ENCODE measurements around the gene TSPAN11.
"Not testable (repeated sequence)": the region's sequence is repeated elsewhere in the genome, so short reads cannot be mapped to it uniquely, and the experiment has no call there.

The TSPAN11 gene

GRCh38 chr12:30926243-30927221 is at the start of gene TSPAN11:
Gene TSPAN11, plus strand, starts transcription at chr12:30926748. Its CDS starts 27,244 bp downstream, at chr12:30953992.
- H3K9me3 Mint-ChIP-seq: no peaks in the 10 kb centered on the region
- DNase-seq: no peak
- peaks cover 1% of the 10 kb centered on the region for H3K4me1 Mint-ChIP-seq (ENCODE audit: low read depth)
- H3K27me3 Mint-ChIP-seq: peaks cover 69% of the 10 kb centered on the region
- no peaks in the 10 kb centered on the region for H3K36me3 Mint-ChIP-seq (ENCODE audit: low read depth)
- no peak within 1 kb of the TSS for H3K27ac Mint-ChIP-seq
- no peak within 1 kb of the TSS for H3K4me3 Mint-ChIP-seq

GRCh38 chr12:30877105-30877875 is 49.3 kb upstream of the TSPAN11 start:
- H3K4me1 Mint-ChIP-seq (ENCODE audit: low read depth): no peaks in the 10 kb centered on the region
- DNase-seq: no peak
- H3K36me3 Mint-ChIP-seq (ENCODE audit: low read depth): no peaks in the 10 kb centered on the region
- no peak overlapping the region for H3K4me3 Mint-ChIP-seq
- H3K9me3 Mint-ChIP-seq: no peaks in the 10 kb centered on the region
- H3K27ac Mint-ChIP-seq: no peak overlapping the region
- H3K27me3 Mint-ChIP-seq: peaks cover 38% of the 10 kb centered on the region

GRCh38 chr12:30878024-30878423 is 48.5 kb upstream of the TSPAN11 start:
- Mint-ChIP-seq H3K9me3 (no peaks in the 10 kb centered on the region), H3K27me3 (peaks cover 38% of the 10 kb centered on the region), H3K4me1 (ENCODE audit: low read depth) (no peaks in the 10 kb centered on the region), H3K27ac (no peak overlapping the region), H3K36me3 (ENCODE audit: low read depth) (no peaks in the 10 kb centered on the region), H3K4me3 (no peak overlapping the region)
- no peak for DNase-seq

- Mint-ChIP-seq H3K4me1 (ENCODE audit: low read depth) (no peaks in the 10 kb centered on the region), H3K4me3 (no peak overlapping the region), H3K27ac (no peak overlapping the region), H3K36me3 (ENCODE audit: low read depth) (no peaks in the 10 kb centered on the region), H3K27me3 (peaks cover 38% of the 10 kb centered on the region), H3K9me3 (no peaks in the 10 kb centered on the region)
- no peak for DNase-seq
Observed at GRCh38 chr12:30880061-30880460, 46.5 kb upstream of the TSPAN11 start.

- Mint-ChIP-seq H3K4me3 (no peak overlapping the region), H3K36me3 (ENCODE audit: low read depth) (no peaks in the 10 kb centered on the region), H3K4me1 (ENCODE audit: low read depth) (no peaks in the 10 kb centered on the region), H3K27me3 (peaks cover 33% of the 10 kb centered on the region), H3K9me3 (no peaks in the 10 kb centered on the region), H3K27ac (no peak overlapping the region)
- no peak for DNase-seq
Observed at GRCh38 chr12:30880813-30881212, 45.7 kb upstream of the TSPAN11 start.

- DNase-seq: no peak
- Mint-ChIP-seq H3K9me3 (peaks cover 15% of the 10 kb centered on the region), H3K27me3 (peaks cover 17% of the 10 kb centered on the region)
Observed at GRCh38 chr12:30882706-30883105, 43.8 kb upstream of the TSPAN11 start.

GRCh38 chr12:30884799-30885198 is 41.7 kb upstream of the TSPAN11 start:
- H3K4me3 Mint-ChIP-seq: no peak overlapping the region
- no peak for DNase-seq
- H3K4me1 Mint-ChIP-seq (ENCODE audit: low read depth): no peaks in the 10 kb centered on the region
- H3K9me3 Mint-ChIP-seq: peaks cover 20% of the 10 kb centered on the region
- H3K36me3 Mint-ChIP-seq (ENCODE audit: low read depth): no peaks in the 10 kb centered on the region
- no peak overlapping the region for H3K27ac Mint-ChIP-seq
- peaks cover 3% of the 10 kb centered on the region for H3K27me3 Mint-ChIP-seq

More at GRCh38 chr12:30882706-30883105, 43.8 kb upstream of the TSPAN11 start:
- Mint-ChIP-seq H3K4me3 (no peak overlapping the region), H3K4me1 (ENCODE audit: low read depth) (no peaks in the 10 kb centered on the region), H3K36me3 (ENCODE audit: low read depth) (no peaks in the 10 kb centered on the region), H3K27ac (no peak overlapping the region)

- Mint-ChIP-seq H3K9me3 (peaks cover 21% of the 10 kb centered on the region), H3K27ac (no peak overlapping the region), H3K27me3 (peaks cover 3% of the 10 kb centered on the region), H3K4me3 (no peak overlapping the region), H3K4me1 (ENCODE audit: low read depth) (no peaks in the 10 kb centered on the region), H3K36me3 (ENCODE audit: low read depth) (no peaks in the 10 kb centered on the region)
- DNase-seq: no peak
Observed at GRCh38 chr12:30885321-30885720, 41.2 kb upstream of the TSPAN11 start.

GRCh38 chr12:30887226-30887625 is 39.3 kb upstream of the TSPAN11 start:
- Mint-ChIP-seq H3K27ac (no peak overlapping the region), H3K9me3 (peaks cover 21% of the 10 kb centered on the region), H3K36me3 (ENCODE audit: low read depth) (no peaks in the 10 kb centered on the region), H3K27me3 (no peaks in the 10 kb centered on the region), H3K4me1 (ENCODE audit: low read depth) (no peaks in the 10 kb centered on the region), H3K4me3 (no peak overlapping the region)
- no peak for DNase-seq

GRCh38 chr12:30888241-30888640 is 38.3 kb upstream of the TSPAN11 start:
- Mint-ChIP-seq H3K36me3 (ENCODE audit: low read depth) (no peaks in the 10 kb centered on the region), H3K27me3 (peaks cover 4% of the 10 kb centered on the region), H3K27ac (no peak overlapping the region), H3K9me3 (peaks cover 21% of the 10 kb centered on the region), H3K4me3 (no peak overlapping the region), H3K4me1 (ENCODE audit: low read depth) (no peaks in the 10 kb centered on the region)
- no peak for DNase-seq

- not testable (repeated sequence) for H3K4me1 Mint-ChIP-seq (ENCODE audit: low read depth); H3K36me3 Mint-ChIP-seq (ENCODE audit: low read depth); H3K9me3 Mint-ChIP-seq; DNase-seq; H3K4me3 Mint-ChIP-seq; H3K27ac Mint-ChIP-seq
- peaks cover 26% of the 10 kb centered on the region for H3K27me3 Mint-ChIP-seq
Observed at GRCh38 chr12:30894531-30894930, 32.0 kb upstream of the TSPAN11 start.

- Mint-ChIP-seq H3K9me3 (no peaks in the 10 kb centered on the region), H3K27ac (no peak overlapping the region), H3K4me3 (no peak overlapping the region), H3K36me3 (ENCODE audit: low read depth) (no peaks in the 10 kb centered on the region), H3K4me1 (ENCODE audit: low read depth) (no peaks in the 10 kb centered on the region), H3K27me3 (peaks cover 33% of the 10 kb centered on the region)
- DNase-seq: no peak
Observed at GRCh38 chr12:30896461-30896860, 30.1 kb upstream of the TSPAN11 start.

GRCh38 chr12:30898846-30899245 is 27.7 kb upstream of the TSPAN11 start:
- Mint-ChIP-seq H3K9me3 (no peaks in the 10 kb centered on the region), H3K27ac (no peak overlapping the region), H3K27me3 (peaks cover 29% of the 10 kb centered on the region), H3K4me3 (no peak overlapping the region), H3K36me3 (ENCODE audit: low read depth) (no peaks in the 10 kb centered on the region), H3K4me1 (ENCODE audit: low read depth) (no peaks in the 10 kb centered on the region)
- DNase-seq: no peak

- no peak overlapping the region for H3K4me3 Mint-ChIP-seq
- no peaks in the 10 kb centered on the region for H3K36me3 Mint-ChIP-seq (ENCODE audit: low read depth)
- no peaks in the 10 kb centered on the region for H3K4me1 Mint-ChIP-seq (ENCODE audit: low read depth)
- H3K9me3 Mint-ChIP-seq: no peaks in the 10 kb centered on the region
- H3K27ac Mint-ChIP-seq: no peak overlapping the region
- no peak for DNase-seq
- peaks cover 24% of the 10 kb centered on the region for H3K27me3 Mint-ChIP-seq
Observed at GRCh38 chr12:30900351-30900750, 26.2 kb upstream of the TSPAN11 start.

- Mint-ChIP-seq H3K27ac (no peak overlapping the region), H3K27me3 (peaks cover 15% of the 10 kb centered on the region), H3K36me3 (ENCODE audit: low read depth) (no peaks in the 10 kb centered on the region), H3K4me1 (ENCODE audit: low read depth) (no peaks in the 10 kb centered on the region), H3K4me3 (no peak overlapping the region), H3K9me3 (no peaks in the 10 kb centered on the region)
- DNase-seq: no peak
Observed at GRCh38 chr12:30902001-30902400, 24.5 kb upstream of the TSPAN11 start.

Data from activated T-cell treated with anti-CD3 and anti-CD28 coated beads, Interleukin-2, amount 50 U/mL, for 24 hours (primary cell).